NCI-H345 treated with DMSO at 0.1 percent for 48 hours (cell line): Measurements from ENCODE around the gene NTRK2.
"Not testable (repeated sequence)": the region's sequence is repeated elsewhere in the genome, so short reads cannot be mapped to it uniquely, and the experiment has no call there.

ENCODE experiments used
- DNase-seq: peaks from one replicate; lab custom pipeline; 2025; ENCODE audit not compliant: unreplicated experiment; lab: John Stamatoyannopoulos, UW

NTRK2 gene

DNA sequence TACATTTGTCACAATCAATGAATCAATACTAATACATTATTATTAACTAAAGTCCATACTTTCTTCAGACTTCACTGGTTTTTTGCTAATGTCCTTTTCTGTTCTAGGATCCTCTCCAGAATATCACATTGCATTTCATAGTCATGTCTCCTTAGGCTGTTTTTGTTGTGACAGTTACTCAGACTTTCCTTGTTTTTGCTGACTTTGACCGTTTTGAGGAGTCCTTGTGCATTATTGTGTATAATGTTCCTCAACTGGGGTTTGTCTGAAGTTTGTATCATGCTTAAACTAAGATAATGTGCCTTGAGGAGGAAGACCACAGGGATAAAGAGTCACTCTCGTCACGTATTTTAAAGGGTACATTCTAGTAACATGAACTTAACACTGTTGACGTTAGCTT is 376.9 kb downstream of the NTRK2 start:
- DNase-seq = no peak

DNA sequence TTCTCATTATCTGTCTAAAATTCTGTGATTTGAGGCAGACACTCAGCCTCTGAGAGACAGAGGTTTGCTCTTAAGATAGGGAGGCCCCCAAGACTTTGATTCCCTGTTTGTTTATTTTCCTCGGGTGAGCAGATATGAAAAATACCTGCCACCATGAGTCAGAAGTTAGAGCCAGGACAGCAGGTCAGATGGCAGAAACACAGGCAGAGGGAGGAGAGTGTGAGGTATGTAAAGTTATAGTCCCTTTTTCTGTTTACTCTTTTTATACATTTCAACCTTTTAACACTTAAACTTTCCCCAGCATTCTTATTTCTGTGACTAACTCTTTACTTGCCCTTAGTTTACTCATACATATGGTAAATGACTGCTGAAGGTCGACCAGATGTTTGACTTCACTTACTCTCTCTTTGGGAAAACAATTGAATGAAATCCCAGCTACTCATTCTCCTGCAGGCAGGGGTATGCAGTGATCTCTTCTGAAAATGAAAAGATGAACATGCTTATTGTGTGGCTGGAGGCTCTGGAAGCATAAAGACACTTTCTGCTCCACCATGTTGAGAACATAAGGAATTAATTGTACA is 383.8 kb downstream of the NTRK2 start:
- no peak for DNase-seq

DNA sequence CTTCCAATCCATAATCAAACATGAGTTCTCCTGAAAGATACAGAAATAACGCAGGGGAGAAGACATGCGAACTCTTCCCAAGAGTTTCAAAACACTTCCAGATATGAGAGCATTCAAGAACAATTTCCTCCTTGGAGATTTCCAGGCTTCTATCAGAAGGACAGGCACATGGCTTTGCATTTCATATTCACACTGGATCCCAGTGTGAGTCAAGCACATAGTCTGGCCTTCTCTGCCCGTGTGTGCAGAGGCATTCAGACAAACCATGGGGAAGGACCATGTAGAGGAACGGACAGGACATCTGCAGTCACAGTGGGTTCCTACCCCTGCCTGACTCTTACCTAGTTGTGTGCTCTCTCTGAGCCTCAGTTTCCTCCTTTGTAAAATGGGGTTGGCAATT is 384.5 kb downstream of the NTRK2 start:
- no peak for DNase-seq

DNA sequence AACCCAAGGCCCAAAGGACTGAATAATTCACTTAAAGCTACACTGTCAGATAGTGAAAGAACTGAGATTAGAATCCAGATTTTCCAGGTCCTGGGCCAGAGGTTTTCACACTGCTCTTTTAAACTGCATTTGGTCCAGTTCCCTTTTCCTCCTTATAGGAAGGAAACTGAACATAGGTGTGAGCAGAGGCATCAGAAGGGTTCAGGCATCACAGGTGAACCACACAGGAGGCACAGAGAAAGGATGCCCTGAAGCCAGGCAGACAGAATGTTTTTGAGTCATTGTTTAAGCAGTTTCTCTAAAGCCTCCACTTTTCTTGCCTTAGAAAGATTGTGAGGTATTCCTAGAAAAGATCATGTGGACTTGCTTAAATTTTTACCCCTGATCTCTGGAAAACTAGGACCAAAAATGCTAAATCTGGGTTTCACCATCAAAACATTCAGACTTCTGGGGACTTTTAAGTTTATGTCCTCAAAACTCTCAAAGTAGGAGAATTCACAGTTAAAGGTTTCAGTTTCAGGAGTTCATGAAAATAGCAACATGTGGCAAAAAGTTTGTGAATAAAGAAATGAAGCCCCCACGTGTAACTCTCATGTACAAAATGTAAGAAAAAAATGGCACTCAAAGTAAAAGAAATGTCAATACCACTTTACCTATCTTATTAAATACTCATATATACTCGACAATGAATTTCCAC is 386.1 kb downstream of the NTRK2 start:
- no peak for DNase-seq

DNA sequence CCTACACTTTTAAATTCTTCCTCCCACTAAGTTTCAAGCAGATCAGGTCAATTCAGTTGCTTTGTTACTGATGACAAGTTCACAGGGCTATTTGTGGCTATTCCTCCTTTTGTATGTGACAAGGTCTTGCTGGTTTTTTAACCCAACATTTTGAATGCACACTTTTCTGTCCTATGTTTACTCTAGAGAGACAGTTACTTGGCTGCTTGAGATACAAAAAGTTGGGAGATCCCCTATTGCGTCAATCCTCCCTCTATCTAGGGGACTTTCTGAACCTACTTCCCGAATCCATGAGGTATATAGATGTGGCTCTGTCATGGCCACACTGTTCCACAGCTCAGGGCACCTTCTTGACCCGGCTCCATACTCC is 386.7 kb downstream of the NTRK2 start:
- no peak for DNase-seq

DNA sequence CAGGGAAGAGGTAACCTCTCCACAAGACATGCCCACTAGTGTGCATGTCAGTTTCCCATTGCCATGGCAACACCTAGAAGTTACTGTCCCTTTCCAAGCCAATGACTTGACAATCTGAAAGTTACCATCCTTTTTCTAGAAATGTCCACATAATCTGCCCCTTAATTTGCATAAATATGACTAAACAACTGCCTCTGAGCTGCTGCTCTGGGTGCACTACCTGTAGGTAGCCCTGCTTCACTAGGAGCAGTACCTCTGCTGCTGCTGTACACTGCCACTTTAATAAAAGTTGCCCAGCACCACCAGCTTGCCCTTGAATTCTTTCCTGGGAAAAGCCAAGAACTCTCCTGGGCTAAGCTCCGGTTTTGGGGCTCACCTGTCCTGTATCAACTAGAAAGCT is 392.4 kb downstream of the NTRK2 start:
- DNase-seq = no peak

DNA sequence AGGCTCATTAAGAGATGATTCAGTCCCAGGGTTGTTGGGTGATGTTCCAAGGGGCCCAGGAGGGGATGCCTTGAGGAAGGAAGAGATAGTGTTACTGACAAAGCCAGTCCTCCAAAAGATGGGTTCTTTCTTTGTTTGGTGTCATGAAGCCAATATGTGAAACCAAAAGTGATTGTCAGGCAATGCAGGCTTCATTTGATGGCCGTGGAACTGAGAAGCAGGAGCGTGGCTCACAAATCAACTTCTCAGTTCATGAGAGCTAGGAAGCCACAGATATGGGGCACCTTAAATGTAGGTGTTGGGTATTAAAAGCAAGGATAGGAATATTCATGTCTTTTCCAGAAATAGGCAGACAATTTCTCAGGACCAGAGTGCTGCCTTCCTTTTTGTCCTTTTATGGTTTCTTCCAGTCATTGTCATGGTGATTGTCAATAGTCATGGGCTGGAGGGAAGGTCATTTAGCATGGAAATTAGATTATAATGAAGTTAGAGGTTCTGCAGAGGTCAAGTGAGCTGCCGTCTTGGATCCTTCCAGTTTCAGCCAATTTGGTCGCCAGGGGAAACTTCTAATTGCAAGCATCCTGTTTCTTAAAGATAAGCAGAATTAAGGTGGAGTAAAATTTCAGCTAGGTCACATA is 393.0 kb downstream of the NTRK2 start:
- DNase-seq = no peak

DNA sequence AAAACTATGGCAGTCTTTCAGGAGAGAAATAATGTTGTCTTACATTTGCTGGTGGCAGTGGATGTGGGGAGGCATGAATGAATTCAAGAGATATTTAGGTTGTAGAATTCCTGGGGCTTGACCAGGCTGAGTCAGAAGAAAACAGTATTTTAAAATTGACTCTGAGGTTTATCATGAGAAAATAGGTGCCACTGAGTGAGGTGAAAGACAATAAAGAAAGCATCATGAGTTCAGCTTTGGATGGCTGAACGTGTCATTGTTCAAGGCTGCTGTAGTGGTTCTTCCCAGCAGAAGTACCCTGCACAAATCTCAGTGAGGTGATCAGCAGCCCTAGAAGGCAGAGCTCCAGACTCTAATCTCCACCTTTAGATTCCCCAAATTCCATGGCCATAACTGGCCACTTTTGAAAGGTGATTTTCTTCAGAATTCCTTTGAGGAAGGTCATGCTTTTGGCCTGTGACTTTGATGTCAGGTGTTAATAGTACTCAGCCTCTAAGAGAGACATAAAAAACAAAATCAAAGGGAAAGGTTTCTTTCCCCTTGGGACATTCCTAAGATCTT is 395.4 kb downstream of the NTRK2 start:
- no peak for DNase-seq

DNA sequence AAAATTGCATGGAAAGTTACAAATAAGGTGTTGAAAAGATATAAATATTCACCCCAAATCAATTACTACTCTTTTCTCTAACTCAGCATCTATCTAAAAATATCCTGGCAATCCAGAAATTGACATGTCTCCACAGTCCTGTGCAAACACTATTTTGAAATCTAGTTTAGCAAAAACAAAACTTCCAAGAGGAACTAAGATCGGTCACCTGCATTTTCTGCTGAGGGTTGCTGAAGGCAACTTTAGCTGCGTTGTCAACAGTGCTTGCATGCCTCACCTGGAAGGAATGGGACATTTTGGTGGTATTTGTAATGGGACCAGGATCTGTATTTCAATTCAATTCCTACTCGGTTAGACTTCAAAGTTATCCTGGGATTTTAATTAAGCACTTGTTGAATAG is 398.3 kb downstream of the NTRK2 start:
- no peak for DNase-seq

DNA sequence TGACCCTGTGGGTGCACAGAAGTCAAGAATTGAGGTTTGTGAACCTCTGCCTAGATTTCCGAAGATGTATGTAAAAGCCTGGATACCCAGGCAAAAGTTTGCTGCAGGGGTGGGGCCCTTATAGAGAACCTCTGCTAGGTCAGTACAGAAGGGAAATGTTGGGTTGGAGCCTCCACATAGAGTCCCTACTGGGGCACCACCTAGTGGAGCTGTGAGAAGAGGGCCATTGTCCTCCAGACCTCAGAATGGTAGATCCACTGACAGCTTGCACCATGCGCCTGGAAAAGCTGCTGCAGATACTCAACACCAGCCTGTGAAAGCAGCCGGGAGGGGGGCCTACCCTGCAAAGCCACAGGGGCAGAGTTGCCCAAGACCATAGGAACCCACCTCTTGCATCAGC is 399.9 kb downstream of the NTRK2 start:
- DNase-seq = not testable (repeated sequence)
